ENCODE measurements around the gene LMO1.

GRCh38 chr11:8180469-8180868 lies 83.2 kb downstream of the LMO1 start:
- TF ChIP-seq CTCF (conservative IDR thresholded peaks at IDR 0.05 in 1 of 2, IDR thresholded peaks at IDR 0.05 in 1 of 2; ENCODE audit: extremely low read depth in 1 of 2, insufficient read depth in 1 of 2, low read depth in 1 of 2, low read length in 2 of 2) (no peak), EZH2 (IDR thresholded peaks at IDR 0.05; ENCODE audit: borderline replicate concordance, low read length) (no peak)

Measured in mammary epithelial cell (primary cell).